Measurements from ENCODE around the gene HIPK2. TPM values are rescaled to one million over a fixed set of nuclear protein-coding genes. Genes with fewer than 3 reads are reported as not detected.

Gene HIPK2
- total RNA-seq, 1 donor: 7.3 TPM

GRCh38 chr7:139568813-139569490, 208.8 kb downstream of the HIPK2 start:
- no peak for DNase-seq (ENCODE audit: low read depth)
- TF ChIP-seq CTCF (IDR thresholded peaks at IDR 0.05; ENCODE audit: insufficient read depth, low read depth, low read length): no peak

DNA sequence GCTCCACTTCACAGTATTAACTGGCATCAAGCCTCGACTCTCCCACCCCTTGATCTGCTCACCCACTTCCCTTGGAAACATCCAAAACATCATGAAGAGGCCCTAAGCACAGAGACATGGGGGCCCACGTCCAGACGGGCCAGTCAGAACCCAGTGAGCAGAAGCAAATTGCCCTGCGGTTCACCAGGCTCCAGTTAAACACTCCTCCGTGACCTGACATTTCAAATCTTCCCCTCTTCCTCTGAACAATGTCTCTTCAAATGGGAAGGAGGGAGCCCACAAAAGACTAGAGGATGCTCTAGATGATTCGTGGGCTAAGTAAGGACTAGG, 209.5 kb downstream of the HIPK2 start:
- no peak overlapping the region for H3K4me3 ChIP-seq (ENCODE audit: low read depth, low read length)
- DNase-seq (ENCODE audit: low read depth): no peak
- no peak for TF ChIP-seq CTCF (IDR thresholded peaks at IDR 0.05; ENCODE audit: insufficient read depth, low read depth, low read length)

More at GRCh38 chr7:139568813-139569490, 208.8 kb downstream of the HIPK2 start:
- no peak overlapping the region for H3K4me3 ChIP-seq (ENCODE audit: low read depth, low read length)

- no peak for DNase-seq (ENCODE audit: low read depth)
- no peak overlapping the region for H3K4me3 ChIP-seq (ENCODE audit: low read depth, low read length)
- no peak for TF ChIP-seq CTCF (IDR thresholded peaks at IDR 0.05; ENCODE audit: insufficient read depth, low read depth, low read length)
These were observed 210.0 kb downstream of the HIPK2 start for GRCh38 chr7:139567647-139568345.

GRCh38 chr7:139566736-139567646, 210.8 kb downstream of the HIPK2 start:
- TF ChIP-seq CTCF (IDR thresholded peaks at IDR 0.05; ENCODE audit: insufficient read depth, low read depth, low read length): no peak
- no peak overlapping the region for H3K4me3 ChIP-seq (ENCODE audit: low read depth, low read length)
- DNase-seq (ENCODE audit: low read depth): no peak

DNA sequence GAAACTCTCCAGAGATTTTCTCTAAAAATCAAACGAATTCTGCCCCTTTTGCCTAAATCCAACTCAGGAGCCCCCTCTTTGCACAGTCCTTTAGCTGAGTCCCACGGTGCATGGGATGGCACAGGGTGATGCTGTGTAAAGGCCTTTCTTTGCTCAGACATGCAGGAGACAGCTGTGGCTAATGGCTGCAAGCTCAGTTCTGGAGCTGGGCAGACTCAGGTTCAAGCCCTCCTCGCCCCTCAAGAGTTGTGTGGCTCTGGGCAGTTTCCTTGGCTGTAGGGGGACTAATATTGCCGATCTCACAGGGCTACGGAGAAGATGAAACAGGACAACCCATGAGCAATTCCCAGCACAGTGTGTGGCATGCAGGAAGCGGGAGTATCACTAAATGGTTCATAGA, 211.7 kb downstream of the HIPK2 start:
- DNase-seq (ENCODE audit: low read depth): no peak
- no peak overlapping the region for H3K4me3 ChIP-seq (ENCODE audit: low read depth, low read length)
- TF ChIP-seq CTCF (IDR thresholded peaks at IDR 0.05; ENCODE audit: insufficient read depth, low read depth, low read length): no peak

DNA sequence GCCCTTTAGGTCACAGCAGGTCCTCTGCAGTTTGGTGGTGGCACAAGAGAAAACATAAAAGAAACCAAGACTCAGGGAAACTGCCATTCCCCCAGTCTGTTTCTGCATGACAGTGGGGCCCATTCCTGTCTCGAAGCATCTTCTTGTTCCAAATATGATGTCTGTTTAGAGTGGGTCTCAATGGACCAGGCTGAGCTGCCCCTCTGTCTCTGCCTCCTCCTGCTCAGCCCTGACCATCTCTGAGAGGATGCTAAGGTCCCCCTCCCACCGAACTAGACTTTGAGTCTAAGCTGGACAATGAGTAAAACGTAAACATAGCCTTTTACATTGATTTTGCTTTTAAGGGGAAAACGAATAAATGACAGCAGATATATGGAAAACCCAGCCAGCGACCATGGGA, 213.9 kb downstream of the HIPK2 start:
- no peak overlapping the region for H3K4me3 ChIP-seq (ENCODE audit: low read depth, low read length)
- DNase-seq (ENCODE audit: low read depth): no peak
- TF ChIP-seq CTCF (IDR thresholded peaks at IDR 0.05; ENCODE audit: insufficient read depth, low read depth, low read length): no peak

All from fibroblast of villous mesenchyme (primary cell).